ENCODE data around the gene PTPRE.

PTPRE gene

GRCh38 chr10:128125944-128126764 lies 219.3 kb downstream of the PTPRE start, which contains the start of gene MKI67:
Gene MKI67 (minus strand): TSS chr10:128126423. CDS start chr10:128125667, 756 bp downstream.
- Histone ChIP-seq H3K9me3 (ENCODE audit: control insufficient read depth, insufficient read depth, low read length) (no peaks in the 10 kb centered on the region), H3K4me1 (ENCODE audit: control insufficient read depth, insufficient read depth, low read length) (peaks cover 2% of the 10 kb centered on the region; the same call in 1 of the 2 replicates), H3K27me3 (ENCODE audit: control insufficient read depth, insufficient read depth, low read length) (no peaks in the 10 kb centered on the region), H3K36me3 (ENCODE audit: control insufficient read depth, insufficient read depth, low read length) (peaks cover 4% of the 10 kb centered on the region; the same call in 1 of the 2 replicates), H3K27ac (ENCODE audit: low read length) (no peak within 1 kb of the TSS), H3K4me3 (ENCODE audit: low read length) (peak within 1 kb of the TSS; percentile 61)
- WGBS (ENCODE audit: insufficient coverage, insufficient read length), result no CpG with 5 or more reads among the region's 95 CpGs
- peak; percentile 57 for DNase-seq (ENCODE audit: low read depth, low spot score)

- Histone ChIP-seq H3K27me3 (ENCODE audit: control insufficient read depth, insufficient read depth, low read length) (no peaks in the 10 kb centered on the region), H3K9me3 (ENCODE audit: control insufficient read depth, insufficient read depth, low read length) (no peaks in the 10 kb centered on the region), H3K4me1 (ENCODE audit: control insufficient read depth, insufficient read depth, low read length) (peaks cover 2% of the 10 kb centered on the region; the same call in 1 of the 2 replicates), H3K4me3 (ENCODE audit: low read length) (no peak overlapping the region), H3K27ac (ENCODE audit: low read length) (no peak overlapping the region), H3K36me3 (ENCODE audit: control insufficient read depth, insufficient read depth, low read length) (no peaks in the 10 kb centered on the region)
- no CpG with 5 or more reads among the region's 8 CpGs for WGBS (ENCODE audit: insufficient coverage, insufficient read length)
- no peak for DNase-seq (ENCODE audit: low read depth, low spot score)
Measured at GRCh38 chr10:128128582-128128981, 221.7 kb downstream of the PTPRE start.

- 100% methylated on average over 1 of the region's 1 CpG for WGBS (ENCODE audit: insufficient coverage, insufficient read length)
- 0 out of 2 replicates have a peak, but pooled peaks cover 2% of the 10 kb centered on the region for H3K4me1 ChIP-seq (ENCODE audit: control insufficient read depth, insufficient read depth, low read length)
- DNase-seq (ENCODE audit: low read depth, low spot score), result no peak
- H3K27ac ChIP-seq (ENCODE audit: low read length), result no peak overlapping the region
- H3K36me3 ChIP-seq (ENCODE audit: control insufficient read depth, insufficient read depth, low read length), result no peaks in the 10 kb centered on the region
- no peak overlapping the region for H3K4me3 ChIP-seq (ENCODE audit: low read length)
- no peaks in the 10 kb centered on the region for H3K27me3 ChIP-seq (ENCODE audit: control insufficient read depth, insufficient read depth, low read length)
- H3K9me3 ChIP-seq (ENCODE audit: control insufficient read depth, insufficient read depth, low read length), result no peaks in the 10 kb centered on the region
Measured at GRCh38 chr10:128130051-128130450, 223.1 kb downstream of the PTPRE start.

Data from iPS DF 6.9 (cell line).